ENCODE measurements around the gene OR4D2.
A peak's percentile ranks its signal among the peaks of the same experiment; 100 is the strongest.

The OR4D2 gene

GRCh38 chr17:58210922-58211321 is 44.1 kb downstream of the OR4D2 start:
- ATAC-seq (ENCODE audit: insufficient read depth, low read depth) = no peak
- Histone ChIP-seq H4K20me1 (ENCODE audit: insufficient read depth, low read length) (no peaks in the 10 kb centered on the region), H3K9ac (ENCODE audit: low read depth, low read length) (no peak overlapping the region), H2AFZ (ENCODE audit: low read depth, low read length) (no peak overlapping the region), H3K4me2 (ENCODE audit: insufficient read depth, low read length) (no peak overlapping the region), H3K4me1 (ENCODE audit: insufficient read depth, low read length) (no peaks in the 10 kb centered on the region), H3K27ac (ENCODE audit: low read length) (no peak overlapping the region), H3K27me3 (ENCODE audit: insufficient read depth, low read length, poor library complexity) (no peaks in the 10 kb centered on the region), H3K36me3 (ENCODE audit: insufficient read depth, low read length) (peaks cover 49% of the 10 kb centered on the region), H3K9me3 (ENCODE audit: insufficient read depth, low read length, severe bottlenecking) (no peaks in the 10 kb centered on the region), H3K4me3 (ENCODE audit: low read depth in 1 of 2, low read length in 2 of 2) (no peak overlapping the region), H3K79me2 (ENCODE audit: insufficient read depth, low read length) (no peaks in the 10 kb centered on the region)
- no peak for TF ChIP-seq EZH2 (IDR thresholded peaks at IDR 0.05; ENCODE audit: borderline replicate concordance, low read depth, low read length, severe bottlenecking)
- TF ChIP-seq CTCF (IDR thresholded peaks at IDR 0.05; ENCODE audit: borderline replicate concordance, extremely low read depth, low read length, poor library complexity, severe bottlenecking) = peak; percentile 44
- no peak for DNase-seq

GRCh38 chr17:58215685-58216084 is 48.9 kb downstream of the OR4D2 start:
- TF ChIP-seq EZH2 (IDR thresholded peaks at IDR 0.05; ENCODE audit: borderline replicate concordance, low read depth, low read length, severe bottlenecking) (no peak), CTCF (IDR thresholded peaks at IDR 0.05; ENCODE audit: borderline replicate concordance, extremely low read depth, low read length, poor library complexity, severe bottlenecking) (peak; percentile 3)
- Histone ChIP-seq H3K9me3 (ENCODE audit: insufficient read depth, low read length, severe bottlenecking) (no peaks in the 10 kb centered on the region), H3K4me1 (ENCODE audit: insufficient read depth, low read length) (peaks cover 21% of the 10 kb centered on the region), H3K27me3 (ENCODE audit: insufficient read depth, low read length, poor library complexity) (no peaks in the 10 kb centered on the region), H3K27ac (ENCODE audit: low read length) (no peak overlapping the region), H3K9ac (ENCODE audit: low read depth, low read length) (no peak overlapping the region), H4K20me1 (ENCODE audit: insufficient read depth, low read length) (no peaks in the 10 kb centered on the region), H3K4me3 (ENCODE audit: low read depth in 1 of 2, low read length in 2 of 2) (no peak overlapping the region), H2AFZ (ENCODE audit: low read depth, low read length) (no peak overlapping the region), H3K36me3 (ENCODE audit: insufficient read depth, low read length) (peaks cover 29% of the 10 kb centered on the region), H3K4me2 (ENCODE audit: insufficient read depth, low read length) (no peak overlapping the region), H3K79me2 (ENCODE audit: insufficient read depth, low read length) (0 out of 2 replicates have a peak, but pooled peaks cover 5% of the 10 kb centered on the region)
- ATAC-seq (ENCODE audit: insufficient read depth, low read depth) (no peak), DNase-seq (peak; percentile 18)

- no peak overlapping the region for H3K9ac ChIP-seq (ENCODE audit: low read depth, low read length)
- H3K27me3 ChIP-seq (ENCODE audit: insufficient read depth, low read length, poor library complexity) = no peaks in the 10 kb centered on the region
- peak overlapping the region; percentile 22; the same call in 1 of the 2 replicates for H3K4me2 ChIP-seq (ENCODE audit: insufficient read depth, low read length)
- peaks cover 17% of the 10 kb centered on the region; the same call in 1 of the 2 replicates for H3K36me3 ChIP-seq (ENCODE audit: insufficient read depth, low read length)
- no peak for DNase-seq
- no peak overlapping the region for H2AFZ ChIP-seq (ENCODE audit: low read depth, low read length)
- no peak for TF ChIP-seq CTCF (IDR thresholded peaks at IDR 0.05; ENCODE audit: borderline replicate concordance, extremely low read depth, low read length, poor library complexity, severe bottlenecking)
- no peak overlapping the region for H3K27ac ChIP-seq (ENCODE audit: low read length)
- no peak for ATAC-seq (ENCODE audit: insufficient read depth, low read depth)
- H3K9me3 ChIP-seq (ENCODE audit: insufficient read depth, low read length, severe bottlenecking) = no peaks in the 10 kb centered on the region
- H3K4me3 ChIP-seq (ENCODE audit: low read depth in 1 of 2, low read length in 2 of 2) = no peak overlapping the region
- peaks cover 21% of the 10 kb centered on the region for H3K4me1 ChIP-seq (ENCODE audit: insufficient read depth, low read length)
- 0 out of 2 replicates have a peak, but pooled peaks cover 5% of the 10 kb centered on the region for H3K79me2 ChIP-seq (ENCODE audit: insufficient read depth, low read length)
- H4K20me1 ChIP-seq (ENCODE audit: insufficient read depth, low read length) = no peaks in the 10 kb centered on the region
Measured at GRCh38 chr17:58217766-58218165, 51.0 kb downstream of the OR4D2 start.

Measured in DND-41 (cell line).